ENCODE data around the gene DIAPH2. TPM values are rescaled to one million over a fixed set of nuclear protein-coding genes. Genes with fewer than 3 reads are reported as not detected.

Gene DIAPH2
- total RNA-seq, 8 experiments from 2014 or later = 2.6 to 12.7 (median 3.9) TPM

- Histone ChIP-seq H3K4me3 (no peak overlapping the region), H3K27ac (no peak overlapping the region), H3K4me1 (replicated peaks in 1 of 2) (peaks cover 6 to 17% of the 10 kb centered on the region in 2 donors)
- ATAC-seq (replicated peaks in 6 of 8) = no peak
- in situ Hi-C loops (cut with MboI; ENCODE audit: low pct_unique_long_range_greater_than_20kb in 2 of 9, low sequenced_read_pairs in 9 of 9, unreplicated experiment in 9 of 9) = no loop called here
These were observed 819.8 kb downstream of the DIAPH2 start for GRCh38 chrX:97504431-97504830.

GRCh38 chrX:97517763-97518162 lies 833.1 kb downstream of the DIAPH2 start:
- Histone ChIP-seq H3K4me1 (replicated peaks in 1 of 2) (no peaks in the 10 kb centered on the region), H3K27ac (no peak overlapping the region), H3K4me3 (no peak overlapping the region)
- in situ Hi-C loops (cut with MboI; ENCODE audit: low pct_unique_long_range_greater_than_20kb in 2 of 9, low sequenced_read_pairs in 9 of 9, unreplicated experiment in 9 of 9) = no loop called here
- ATAC-seq (replicated peaks in 6 of 8) = no peak
- WGBS, 10 experiments = 60 to 100% (median 83%) methylated on average over 1 of the region's 2 CpGs; no CpG with 5 or more reads in 5 of the 10 experiments

- H3K27ac ChIP-seq = no peak overlapping the region
- no peaks in the 10 kb centered on the region for H3K4me1 ChIP-seq (replicated peaks in 1 of 2)
- in situ Hi-C loops (cut with MboI; ENCODE audit: low pct_unique_long_range_greater_than_20kb in 2 of 9, low sequenced_read_pairs in 9 of 9, unreplicated experiment in 9 of 9) = no loop called here
- no peak for ATAC-seq (replicated peaks in 6 of 8)
- 30 to 100% methylated on average over 1 to 2 of the region's 2 CpGs; no CpG with 5 or more reads in 8 of the 10 experiments for WGBS, 10 experiments
- no peak overlapping the region for H3K4me3 ChIP-seq
These were observed 837.7 kb downstream of the DIAPH2 start for GRCh38 chrX:97522307-97522706.

- no peak overlapping the region for H3K27ac ChIP-seq
- no peak overlapping the region for H3K4me3 ChIP-seq
- in situ Hi-C loops (cut with MboI; ENCODE audit: low pct_unique_long_range_greater_than_20kb in 2 of 9, low sequenced_read_pairs in 9 of 9, unreplicated experiment in 9 of 9) = no loop called here
- WGBS, 10 experiments = 51 to 100% (median 80%) methylated on average over 1 to 2 of the region's 2 CpGs; no CpG with 5 or more reads in 4 of the 10 experiments
- no peaks in the 10 kb centered on the region for H3K4me1 ChIP-seq (replicated peaks in 1 of 2)
- ATAC-seq (replicated peaks in 6 of 8) = no peak
These were observed 839.7 kb downstream of the DIAPH2 start for GRCh38 chrX:97524340-97524739.

- no peaks in the 10 kb centered on the region for H3K4me1 ChIP-seq (replicated peaks in 1 of 2)
- H3K4me3 ChIP-seq = no peak overlapping the region
- 43 to 100% (median 62%) methylated on average over 1 to 2 of the region's 3 CpGs; no CpG with 5 or more reads in 6 of the 10 experiments for WGBS, 10 experiments
- in situ Hi-C loops (cut with MboI; ENCODE audit: low pct_unique_long_range_greater_than_20kb in 2 of 9, low sequenced_read_pairs in 9 of 9, unreplicated experiment in 9 of 9) = no loop called here
- H3K27ac ChIP-seq = no peak overlapping the region
- peak in 3 of 8 experiments; percentile 29 to 47 (median 45) for ATAC-seq (replicated peaks in 6 of 8)
These were observed 840.4 kb downstream of the DIAPH2 start for GRCh38 chrX:97524997-97525396.

- WGBS, 10 experiments = 55 to 80% (median 80%) methylated on average over 1 to 2 of the region's 3 CpGs; no CpG with 5 or more reads in 7 of the 10 experiments
- Histone ChIP-seq H3K4me1 (replicated peaks in 1 of 2) (no peaks in the 10 kb centered on the region), H3K27ac (no peak overlapping the region), H3K4me3 (no peak overlapping the region)
- no peak for ATAC-seq (replicated peaks in 6 of 8)
- in situ Hi-C loops (cut with MboI; ENCODE audit: low pct_unique_long_range_greater_than_20kb in 2 of 9, low sequenced_read_pairs in 9 of 9, unreplicated experiment in 9 of 9) = no loop called here
These were observed 841.3 kb downstream of the DIAPH2 start for GRCh38 chrX:97525981-97526380.

- H3K4me1 ChIP-seq (replicated peaks in 1 of 2) = no peaks in the 10 kb centered on the region
- 0 to 86% (median 50%) methylated on average over 1 of the region's 1 CpG; no CpG with 5 or more reads in 5 of the 10 experiments for WGBS, 10 experiments
- ATAC-seq (replicated peaks in 6 of 8) = no peak
- H3K27ac ChIP-seq = no peak overlapping the region
- in situ Hi-C loops (cut with MboI; ENCODE audit: low pct_unique_long_range_greater_than_20kb in 2 of 9, low sequenced_read_pairs in 9 of 9, unreplicated experiment in 9 of 9) = no loop called here
- no peak overlapping the region for H3K4me3 ChIP-seq
These were observed 843.1 kb downstream of the DIAPH2 start for GRCh38 chrX:97527725-97528124.

GRCh38 chrX:97529536-97530200 lies 845.0 kb downstream of the DIAPH2 start:
- no peak for ATAC-seq (replicated peaks in 6 of 8)
- H3K4me1 ChIP-seq (replicated peaks in 1 of 2) = no peaks in the 10 kb centered on the region
- no peak overlapping the region for H3K4me3 ChIP-seq
- no peak overlapping the region for H3K27ac ChIP-seq
- in situ Hi-C loops (cut with MboI; ENCODE audit: low pct_unique_long_range_greater_than_20kb in 2 of 9, low sequenced_read_pairs in 9 of 9, unreplicated experiment in 9 of 9) = no loop called here
- 50 to 83% (median 71%) methylated on average over 1 of the region's 1 CpG; no CpG with 5 or more reads in 7 of the 10 experiments for WGBS, 10 experiments

- ATAC-seq (replicated peaks in 6 of 8) = no peak
- in situ Hi-C loops (cut with MboI; ENCODE audit: low pct_unique_long_range_greater_than_20kb in 2 of 9, low sequenced_read_pairs in 9 of 9, unreplicated experiment in 9 of 9) = no loop called here
- H3K27ac ChIP-seq = no peak overlapping the region
- H3K4me1 ChIP-seq (replicated peaks in 1 of 2) = no peaks in the 10 kb centered on the region
- WGBS, 10 experiments = 14 to 100% (median 68%) methylated on average over 1 to 3 of the region's 3 CpGs; no CpG with 5 or more reads in 4 of the 10 experiments
- no peak overlapping the region for H3K4me3 ChIP-seq
These were observed 847.2 kb downstream of the DIAPH2 start for GRCh38 chrX:97531825-97532224.

GRCh38 chrX:97538745-97539144 lies 854.1 kb downstream of the DIAPH2 start:
- in situ Hi-C loops (cut with MboI; ENCODE audit: low pct_unique_long_range_greater_than_20kb in 2 of 9, low sequenced_read_pairs in 9 of 9, unreplicated experiment in 9 of 9) = no loop called here
- no peak for ATAC-seq (replicated peaks in 6 of 8)
- H3K4me3 ChIP-seq = no peak overlapping the region
- H3K4me1 ChIP-seq (replicated peaks in 1 of 2) = no peaks in the 10 kb centered on the region
- no peak overlapping the region for H3K27ac ChIP-seq
- WGBS, 10 experiments = 39 to 100% (median 59%) methylated on average over 1 to 3 of the region's 3 CpGs; no CpG with 5 or more reads in 5 of the 10 experiments

- Histone ChIP-seq H3K4me1 (replicated peaks in 1 of 2) (no peaks in the 10 kb centered on the region), H3K27ac (no peak overlapping the region), H3K4me3 (no peak overlapping the region)
- 17 to 80% (median 32%) methylated on average over 1 to 2 of the region's 2 CpGs; no CpG with 5 or more reads in 7 of the 10 experiments for WGBS, 10 experiments
- no peak for ATAC-seq (replicated peaks in 6 of 8)
- in situ Hi-C loops (cut with MboI; ENCODE audit: low pct_unique_long_range_greater_than_20kb in 2 of 9, low sequenced_read_pairs in 9 of 9, unreplicated experiment in 9 of 9) = no loop called here
These were observed 855.4 kb downstream of the DIAPH2 start for GRCh38 chrX:97539970-97540519.

- WGBS, 10 experiments = 38 to 100% (median 65%) methylated on average over 1 to 3 of the region's 3 CpGs; no CpG with 5 or more reads in 4 of the 10 experiments
- H3K4me1 ChIP-seq (replicated peaks in 1 of 2) = no peaks in the 10 kb centered on the region
- H3K4me3 ChIP-seq = no peak overlapping the region
- H3K27ac ChIP-seq = no peak overlapping the region
- in situ Hi-C loops (cut with MboI; ENCODE audit: low pct_unique_long_range_greater_than_20kb in 2 of 9, low sequenced_read_pairs in 9 of 9, unreplicated experiment in 9 of 9) = no loop called here
- ATAC-seq (replicated peaks in 6 of 8) = peak in 4 of 8 experiments; percentile 32 to 92 (median 56)
These were observed 863.4 kb downstream of the DIAPH2 start for GRCh38 chrX:97547877-97548578.

- no peaks in the 10 kb centered on the region for H3K4me1 ChIP-seq (replicated peaks in 1 of 2)
- H3K27ac ChIP-seq = no peak overlapping the region
- WGBS, 10 experiments = 51 to 100% (median 83%) methylated on average over 1 to 3 of the region's 3 CpGs; no CpG with 5 or more reads in 6 of the 10 experiments
- ATAC-seq (replicated peaks in 6 of 8) = no peak
- in situ Hi-C loops (cut with MboI; ENCODE audit: low pct_unique_long_range_greater_than_20kb in 2 of 9, low sequenced_read_pairs in 9 of 9, unreplicated experiment in 9 of 9) = no loop called here
- no peak overlapping the region for H3K4me3 ChIP-seq
These were observed 867.2 kb downstream of the DIAPH2 start for GRCh38 chrX:97551821-97552220.
